Islet precursor cell (in vitro differentiated cells): Measurements from ENCODE around the gene MIEF2.
"Not testable (repeated sequence)": the region's sequence is repeated elsewhere in the genome, so short reads cannot be mapped to it uniquely, and the experiment has no call there.

Experiments used
- DNase-seq: peaks from one replicate; pipeline ENCODE4 v3.0.0-alpha.2; 2018

MIEF2 gene

GRCh38 chr17:18300725-18301480 lies 40.4 kb downstream of the MIEF2 start:
- DNase-seq = no peak

GRCh38 chr17:18303206-18303605 lies 42.7 kb downstream of the MIEF2 start:
- DNase-seq = not testable (repeated sequence)

- no peak for DNase-seq
Measured at GRCh38 chr17:18309202-18309601, 48.7 kb downstream of the MIEF2 start.

- no peak for DNase-seq
Measured at GRCh38 chr17:18314059-18314730, 53.7 kb downstream of the MIEF2 start.

- peak; percentile 100 for DNase-seq
Measured at GRCh38 chr17:18314731-18315561, 54.5 kb downstream of the MIEF2 start, which contains the start of the genes SMCR8 and TOP3A. SMCR8 (plus strand) TSS chr17:18315293; CDS start chr17:18315790, 497 bp downstream. TOP3A (minus strand) TSS chr17:18314994; CDS start chr17:18314778, 216 bp downstream.

GRCh38 chr17:18315562-18315922 lies 55.1 kb downstream of the MIEF2 start:
- no peak for DNase-seq

- no peak for DNase-seq
Measured at GRCh38 chr17:18315961-18316360, 55.5 kb downstream of the MIEF2 start.
